COLO668 (cell line): ENCODE data around the gene SULT1E1.

ENCODE experiments used
- DNase-seq: peaks from one replicate; lab custom pipeline; 2025; ENCODE audit not compliant: unreplicated experiment; lab: John Stamatoyannopoulos, UW

SULT1E1 gene, protein sequence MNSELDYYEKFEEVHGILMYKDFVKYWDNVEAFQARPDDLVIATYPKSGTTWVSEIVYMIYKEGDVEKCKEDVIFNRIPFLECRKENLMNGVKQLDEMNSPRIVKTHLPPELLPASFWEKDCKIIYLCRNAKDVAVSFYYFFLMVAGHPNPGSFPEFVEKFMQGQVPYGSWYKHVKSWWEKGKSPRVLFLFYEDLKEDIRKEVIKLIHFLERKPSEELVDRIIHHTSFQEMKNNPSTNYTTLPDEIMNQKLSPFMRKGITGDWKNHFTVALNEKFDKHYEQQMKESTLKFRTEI

DNA sequence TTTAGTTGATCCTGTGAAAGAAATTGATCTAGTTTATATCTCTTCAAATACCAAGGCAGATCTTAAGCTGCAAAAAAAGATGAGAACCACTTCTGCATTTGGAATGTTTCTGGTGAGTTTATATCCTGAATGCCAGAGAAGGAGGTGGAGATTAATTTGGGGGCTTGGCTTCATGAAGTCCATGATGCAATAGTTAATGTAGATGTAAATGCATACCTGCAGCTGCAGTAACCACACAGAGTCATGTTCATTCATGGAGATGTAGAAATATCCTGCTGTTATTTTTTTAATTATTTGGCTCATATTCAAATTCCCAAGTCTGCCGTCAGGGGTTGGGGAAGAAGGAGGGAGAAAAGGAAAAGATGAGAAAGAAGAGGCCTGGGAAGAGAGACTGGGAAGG is at the start of gene SULT1E1:
Gene SULT1E1, minus strand, starts transcription at position 94 of the 400 bp plus-strand sequence. CDS start 2,501 bp downstream, outside the sequence.
- DNase-seq, result no peak

DNA sequence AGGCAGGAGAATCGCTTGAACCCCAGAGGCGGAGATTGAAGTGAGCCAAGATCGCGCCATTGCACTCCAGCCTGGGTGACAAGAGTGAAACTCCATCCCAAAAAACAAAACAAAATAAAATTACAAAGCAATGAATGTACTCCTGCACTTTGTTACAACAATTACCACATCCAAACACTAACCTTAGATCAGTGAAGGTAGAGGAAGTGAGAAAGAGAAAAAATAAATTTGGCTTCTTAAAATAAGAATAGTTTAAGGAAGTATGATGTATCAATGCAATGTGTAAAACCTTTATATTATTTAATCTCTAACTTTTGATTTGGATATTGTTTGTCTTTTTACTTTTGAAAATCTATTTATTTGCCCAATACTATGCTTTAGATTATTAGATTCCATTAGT is 49.2 kb upstream of the SULT1E1 start:
- DNase-seq, result no peak

DNA sequence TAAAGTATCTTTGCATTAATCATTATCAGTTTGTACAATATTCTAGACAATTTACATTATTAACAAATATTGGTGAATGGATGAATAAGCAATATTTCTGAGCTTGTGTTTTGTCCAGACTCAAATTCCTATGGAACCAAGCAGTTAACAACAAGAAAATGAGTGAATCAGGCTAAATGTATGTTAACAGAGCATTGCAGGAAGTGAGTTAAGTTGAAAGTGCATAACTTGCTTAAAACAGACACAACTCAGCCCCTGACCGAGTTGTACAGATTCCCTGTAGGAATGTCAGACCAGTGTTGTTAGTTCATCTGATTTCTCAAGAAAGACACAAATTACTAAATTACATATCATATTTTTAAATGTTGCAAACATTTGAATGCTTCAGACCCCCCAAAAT is 47.2 kb upstream of the SULT1E1 start:
- DNase-seq, result no peak

DNA sequence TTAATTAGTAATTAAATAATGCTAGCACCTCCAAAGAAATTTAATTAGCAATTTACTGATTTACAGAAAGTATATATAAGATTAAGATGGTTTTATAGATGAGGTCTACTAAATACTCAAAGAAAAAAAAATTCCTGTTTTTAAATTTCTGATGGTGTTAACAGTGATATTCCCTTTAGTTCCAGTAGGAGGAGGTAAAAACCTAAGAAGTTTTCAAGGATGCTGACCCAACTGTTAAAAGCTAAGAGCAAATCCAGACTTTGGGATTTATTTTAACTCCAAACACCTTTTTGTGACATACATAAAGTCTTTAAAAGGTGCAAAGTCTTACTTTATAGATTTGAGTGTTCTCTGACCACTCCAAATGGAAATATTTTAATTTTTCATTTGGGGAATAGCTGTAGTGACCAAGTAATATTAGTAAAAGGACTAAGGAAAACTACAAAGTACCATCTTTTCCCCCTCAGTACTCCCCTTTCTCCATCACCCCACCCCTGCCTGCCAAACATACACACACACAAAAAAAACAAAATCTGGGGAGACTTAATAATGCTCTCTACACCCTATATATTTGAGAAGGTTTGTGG is 36.7 kb upstream of the SULT1E1 start:
- DNase-seq, result no peak

DNA sequence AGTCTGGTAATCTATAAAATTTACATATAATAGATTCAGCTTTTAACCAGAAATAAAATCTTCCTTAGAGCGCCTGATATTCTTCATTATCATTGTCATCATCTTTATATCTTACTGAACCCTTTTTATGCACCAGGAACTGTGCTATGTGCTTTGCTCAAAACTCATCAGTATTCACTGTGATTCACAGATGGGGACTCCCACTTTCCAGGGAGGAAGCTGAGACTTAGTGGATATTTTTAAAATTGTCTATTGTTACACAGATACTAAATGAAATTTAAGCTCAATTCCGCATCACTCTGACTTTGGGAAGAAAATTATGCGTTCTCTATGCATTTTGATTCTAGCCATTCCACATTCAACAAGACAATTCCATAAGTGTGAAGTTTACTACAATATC is 34.8 kb upstream of the SULT1E1 start:
- DNase-seq, result no peak

DNA sequence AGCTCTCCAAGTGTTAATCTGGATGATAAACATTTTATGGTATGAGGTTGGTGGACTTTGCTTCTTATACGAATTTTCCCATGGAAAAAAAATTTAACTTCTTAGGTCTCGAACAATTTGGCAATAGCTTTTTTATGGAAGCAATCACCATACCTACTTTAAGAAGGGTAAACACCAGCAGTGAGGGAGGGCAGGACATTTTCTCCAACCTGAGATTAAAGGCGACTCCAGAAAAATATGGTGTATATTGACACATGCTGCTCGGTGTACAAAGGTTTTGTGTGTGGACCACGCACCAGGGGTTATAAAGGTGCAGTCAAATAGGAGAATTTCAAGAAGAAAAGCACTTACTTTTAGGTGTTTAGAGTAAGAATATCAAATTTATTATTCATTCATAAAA is 34.2 kb upstream of the SULT1E1 start:
- no peak for DNase-seq

DNA sequence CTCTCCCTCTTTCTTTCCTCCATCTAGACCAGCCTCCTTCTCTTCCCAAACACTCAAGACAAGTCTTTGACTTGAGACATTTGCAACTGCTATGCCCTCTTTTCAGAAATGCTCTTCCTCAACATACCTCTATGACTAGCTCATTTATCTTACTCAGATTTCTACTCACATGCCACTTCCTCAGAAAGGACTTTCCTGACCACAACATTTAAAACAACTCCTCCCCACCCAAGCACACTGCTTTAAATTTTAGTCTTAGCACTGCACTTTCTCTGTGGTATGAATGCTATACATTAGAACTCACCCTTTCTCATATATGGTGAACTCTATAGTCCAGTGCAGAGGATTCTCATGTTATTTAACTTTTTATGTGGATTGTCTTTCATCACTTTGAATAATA is 28.4 kb upstream of the SULT1E1 start:
- DNase-seq, result no peak

DNA sequence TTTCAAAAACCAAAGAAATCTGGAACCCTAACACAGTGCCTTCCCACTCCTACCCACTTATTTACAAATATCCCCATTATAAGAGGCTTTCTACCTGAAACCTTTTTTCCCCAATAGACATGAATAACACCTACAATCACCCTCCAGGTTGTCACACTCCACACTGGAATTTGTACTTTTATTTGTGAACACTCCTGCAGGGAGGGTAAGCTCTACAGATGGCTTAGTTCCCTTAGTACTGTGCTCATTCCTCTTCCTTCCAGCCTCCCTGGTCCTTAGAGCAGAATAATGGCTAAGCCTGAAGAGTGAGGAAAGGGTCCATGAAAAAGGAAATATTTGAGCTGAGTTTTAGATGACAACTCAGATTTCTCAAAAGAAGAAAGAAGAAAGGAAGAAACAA is 22.2 kb upstream of the SULT1E1 start:
- no peak for DNase-seq

DNA sequence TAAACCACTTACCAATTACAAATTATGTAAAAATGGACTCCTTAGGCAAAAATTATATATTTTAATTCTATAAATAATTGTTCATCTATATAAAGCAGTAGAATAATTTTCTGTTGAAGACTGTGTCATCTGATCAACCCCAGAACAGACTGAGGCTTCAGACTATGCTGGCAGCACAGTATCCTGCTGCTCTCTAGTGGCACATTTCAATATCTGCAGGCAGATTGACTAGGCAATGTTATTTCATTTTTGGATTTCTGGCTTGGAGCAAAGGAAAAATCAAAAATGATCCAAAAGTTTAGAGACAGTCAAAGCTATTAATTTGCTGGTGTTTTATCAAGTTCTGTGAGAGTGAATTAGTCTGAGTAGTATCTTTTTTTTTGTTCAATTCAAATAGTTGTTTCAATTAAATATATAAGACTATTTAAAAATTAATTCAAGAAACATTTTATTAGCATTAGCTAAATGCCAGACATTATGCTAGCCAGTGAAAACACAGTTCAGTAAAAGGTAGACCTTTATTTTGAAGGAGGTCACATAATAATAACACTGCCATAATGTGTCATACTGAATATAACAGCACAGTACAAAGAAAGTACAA is 21.3 kb upstream of the SULT1E1 start:
- peak; percentile 26 for DNase-seq

DNA sequence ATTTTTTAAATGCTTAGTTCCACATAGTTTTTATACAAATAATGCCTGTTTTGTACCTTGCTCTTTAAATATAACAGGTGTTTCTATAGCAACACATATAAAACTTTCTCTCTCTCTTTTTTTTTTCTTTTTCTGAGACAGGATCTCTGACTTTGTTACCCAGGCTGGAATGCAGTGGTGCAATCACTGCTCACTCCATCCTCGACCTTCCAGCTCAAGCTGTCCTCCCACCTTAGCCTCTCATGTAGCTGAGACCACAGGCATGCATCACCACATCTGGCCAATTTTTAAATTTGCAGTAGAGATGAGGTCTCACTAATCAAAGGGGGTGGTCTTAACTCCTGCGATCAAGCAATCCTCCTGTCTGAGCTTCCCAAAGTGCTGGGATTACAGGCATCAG is 18.3 kb upstream of the SULT1E1 start:
- no peak for DNase-seq

DNA sequence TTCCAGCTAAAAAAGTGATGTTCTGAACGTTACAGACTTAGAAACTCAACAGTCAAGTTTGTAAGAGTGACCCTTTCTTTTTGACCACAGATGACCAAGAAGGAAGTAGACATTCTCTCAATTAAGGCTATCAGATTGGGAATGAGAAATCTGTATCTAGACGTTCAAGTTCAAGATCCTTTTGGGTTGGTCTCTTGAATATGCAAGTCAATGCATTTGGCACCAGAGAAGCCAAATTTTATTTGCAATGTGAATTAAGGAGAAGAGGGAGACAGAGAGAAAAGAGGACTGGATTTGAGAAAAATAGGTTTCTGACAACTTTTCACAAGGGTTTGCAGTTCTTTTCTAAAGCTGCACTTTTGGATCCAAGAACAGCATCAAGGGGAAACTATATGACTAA is 17.5 kb upstream of the SULT1E1 start:
- no peak for DNase-seq

DNA sequence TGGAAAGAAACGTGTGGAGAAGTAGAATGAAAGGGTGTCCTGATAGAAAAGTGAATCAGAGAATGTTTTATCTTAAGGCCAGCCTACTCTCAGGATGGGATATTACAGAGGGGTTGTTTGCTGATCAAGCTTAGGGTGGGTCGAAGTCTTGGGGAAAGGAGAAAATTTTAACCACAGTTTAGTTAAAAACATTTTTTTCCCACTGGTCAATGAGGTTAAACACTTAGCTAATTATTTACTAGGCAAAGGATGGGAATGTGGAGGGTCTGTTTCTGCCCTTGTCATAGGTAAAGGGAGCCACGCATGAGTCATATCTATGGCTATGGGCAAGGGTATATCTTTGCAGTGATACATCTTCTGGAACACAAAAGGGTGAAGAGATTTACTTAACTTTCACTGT is 16.1 kb upstream of the SULT1E1 start:
- DNase-seq, result no peak

DNA sequence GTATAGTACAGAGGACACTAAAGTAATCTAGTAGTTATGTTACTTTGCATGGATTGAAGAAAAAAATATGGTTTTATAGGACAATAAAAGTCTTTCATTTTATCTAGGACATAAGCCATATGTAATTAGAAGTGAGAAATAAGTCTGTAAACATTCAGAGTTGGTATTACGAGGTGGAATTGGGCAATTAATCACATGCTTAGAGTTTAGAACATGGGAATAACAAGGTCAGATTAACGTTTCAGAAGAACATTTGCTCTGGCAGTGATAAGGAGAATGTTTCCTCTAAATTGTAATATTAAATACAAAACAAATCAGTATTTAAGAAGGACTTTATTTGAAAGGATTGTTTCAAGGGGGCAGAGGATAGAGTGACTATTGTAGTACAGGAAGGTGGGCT is 15.6 kb upstream of the SULT1E1 start:
- DNase-seq, result no peak

DNA sequence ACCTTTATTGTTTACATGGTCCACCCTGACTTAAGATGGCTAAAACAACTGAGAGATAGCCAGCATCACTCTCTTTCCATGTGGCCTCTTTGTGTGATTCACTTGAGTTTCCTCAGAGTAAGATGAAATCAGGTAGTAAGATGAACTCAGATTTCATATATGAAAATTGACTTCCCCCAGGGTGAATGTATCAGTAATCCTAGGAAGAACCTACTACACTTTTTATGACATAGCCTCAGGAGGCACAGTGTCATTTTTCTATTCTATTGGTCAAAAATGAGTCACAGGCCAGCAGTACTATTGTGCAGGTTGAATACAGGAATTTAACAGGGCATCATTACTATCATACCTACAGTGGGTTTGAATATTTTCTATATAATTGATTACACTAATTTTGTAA is 14.6 kb upstream of the SULT1E1 start:
- DNase-seq, result no peak

DNA sequence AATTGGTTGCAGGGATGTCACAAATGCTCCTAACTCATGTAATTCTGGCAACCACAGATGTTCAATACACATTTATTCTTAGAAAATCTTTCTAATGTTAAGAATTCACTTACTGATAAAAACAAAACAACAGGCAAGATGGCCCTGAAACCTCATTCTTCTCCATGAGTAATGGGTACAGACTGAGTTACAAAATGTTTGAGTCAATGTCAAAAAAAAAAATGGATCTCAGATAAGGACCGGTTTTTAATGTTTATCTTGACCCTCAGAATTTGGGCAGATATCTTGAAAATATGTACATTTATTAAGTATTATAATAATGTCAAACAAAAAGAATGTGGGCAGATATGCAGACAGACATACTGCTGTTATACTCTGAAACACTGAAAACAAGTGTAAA is 1.8 kb upstream of the SULT1E1 start:
- no peak for DNase-seq

DNA sequence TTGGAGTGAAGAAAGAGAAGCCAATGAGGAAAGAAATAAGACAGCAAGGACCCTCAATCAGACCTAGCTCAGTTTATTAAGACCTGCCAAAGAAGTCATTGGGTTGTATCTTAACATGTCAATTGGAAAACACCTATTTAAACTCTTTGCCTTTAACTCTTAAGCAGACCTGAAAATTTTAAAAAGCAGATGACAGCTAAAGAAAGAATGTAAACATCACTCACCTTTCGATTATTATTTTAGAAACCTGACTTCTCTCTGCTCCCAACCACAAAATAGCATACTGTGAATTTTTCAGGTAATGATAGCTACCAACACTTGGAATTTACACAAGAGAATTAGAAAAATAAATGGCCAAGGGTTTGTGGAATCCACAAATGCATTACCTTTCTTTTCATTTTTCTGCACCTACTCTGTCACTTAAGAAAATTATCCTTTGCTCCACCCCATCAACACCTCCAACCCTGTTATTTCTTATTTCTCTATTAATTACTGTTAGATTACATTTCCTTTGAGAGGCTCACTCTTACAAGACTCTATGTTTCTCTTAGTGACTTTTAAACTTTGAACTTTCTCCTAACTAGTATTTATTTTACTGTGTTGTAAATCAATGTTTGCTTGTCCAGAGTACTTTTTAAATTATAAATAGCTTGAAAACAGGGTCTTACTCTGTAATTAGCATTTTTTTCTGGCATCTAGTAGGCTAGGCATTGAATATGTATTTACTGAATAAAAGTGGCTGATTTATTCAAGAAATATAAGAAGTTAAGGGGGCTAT is 765 bp upstream of the SULT1E1 start:
- DNase-seq, result no peak

DNA sequence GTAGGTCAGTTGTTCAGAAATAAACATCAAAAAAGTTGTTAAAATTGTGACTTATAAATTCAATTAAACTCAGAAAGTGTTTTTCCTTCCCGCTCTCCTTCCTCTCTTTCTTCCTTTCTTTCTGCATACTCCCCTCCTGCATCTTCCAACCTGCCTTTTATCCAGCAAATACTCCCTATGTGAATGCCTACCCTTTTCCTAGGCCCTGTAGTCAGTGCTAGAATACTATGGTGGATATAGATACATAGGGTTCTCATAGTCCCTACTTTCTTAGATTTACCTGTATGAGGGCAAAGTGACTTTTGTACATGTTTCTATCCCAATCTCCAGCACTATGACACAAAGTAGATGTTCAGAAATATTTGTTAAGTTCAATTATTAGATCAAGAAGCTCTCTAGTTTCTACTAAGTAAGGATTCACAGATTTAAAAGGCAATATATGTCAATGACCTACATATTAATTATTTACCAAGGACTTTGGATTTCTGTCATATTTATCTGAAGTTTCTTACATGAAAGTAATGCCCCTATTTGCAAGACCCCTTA is 732 bp downstream of the SULT1E1 start:
- DNase-seq, result no peak

DNA sequence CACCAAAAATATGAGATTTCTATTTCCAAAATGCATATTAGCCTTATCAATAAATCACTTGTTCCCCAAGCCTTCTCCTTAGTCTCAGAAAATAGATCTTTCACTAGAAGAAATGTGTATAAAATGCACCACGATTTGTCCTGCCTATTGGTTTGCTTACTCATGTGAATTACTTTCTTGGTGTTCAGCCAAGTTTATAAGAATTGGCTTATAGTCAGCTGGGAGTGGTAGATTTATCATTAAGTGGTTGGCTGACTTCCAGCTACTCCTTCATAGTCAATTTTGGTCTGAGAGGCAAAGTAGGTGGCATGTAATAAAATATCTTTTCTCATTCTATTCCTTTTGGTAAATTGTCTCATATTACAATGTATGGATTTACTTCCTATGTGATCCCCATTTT is 1.3 kb downstream of the SULT1E1 start:
- no peak for DNase-seq

DNA sequence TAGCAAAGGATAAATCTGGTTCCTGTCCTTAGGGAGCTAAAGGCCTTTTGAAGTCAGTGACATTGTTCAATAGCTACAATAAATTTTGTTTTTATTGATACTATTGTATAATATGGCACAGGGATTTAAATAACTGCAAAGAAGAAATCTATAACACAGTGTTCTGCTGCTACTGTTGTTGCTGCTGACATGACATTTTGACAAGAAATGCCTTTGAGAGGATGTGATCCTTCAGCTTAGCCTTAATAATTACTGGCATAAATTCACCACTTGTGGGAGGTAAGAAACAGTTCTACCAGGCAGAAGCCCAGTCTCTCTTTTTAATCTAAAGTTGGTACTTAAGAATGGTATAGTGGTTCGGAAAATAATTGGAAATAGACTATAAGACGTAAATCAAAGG is 4.1 kb downstream of the SULT1E1 start:
- no peak for DNase-seq

DNA sequence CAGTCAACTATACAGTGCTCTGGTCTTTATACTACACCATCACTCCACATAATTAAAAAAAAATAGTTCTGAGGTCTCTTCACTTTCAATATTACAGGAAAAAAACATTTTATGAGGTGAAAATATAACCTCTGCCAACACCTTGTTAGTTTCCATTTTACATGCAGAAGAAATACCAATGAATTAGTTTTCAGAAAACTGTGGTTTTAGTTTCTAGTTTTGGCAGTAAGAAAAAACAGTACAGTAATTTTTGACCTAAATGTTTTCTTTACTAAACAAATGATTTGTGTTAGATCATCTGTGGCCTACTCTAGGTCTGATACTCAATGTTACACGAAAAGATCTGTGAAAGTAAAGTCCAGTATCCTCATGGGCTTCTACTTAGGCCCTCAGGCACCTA is 10.0 kb downstream of the SULT1E1 start:
- no peak for DNase-seq

DNA sequence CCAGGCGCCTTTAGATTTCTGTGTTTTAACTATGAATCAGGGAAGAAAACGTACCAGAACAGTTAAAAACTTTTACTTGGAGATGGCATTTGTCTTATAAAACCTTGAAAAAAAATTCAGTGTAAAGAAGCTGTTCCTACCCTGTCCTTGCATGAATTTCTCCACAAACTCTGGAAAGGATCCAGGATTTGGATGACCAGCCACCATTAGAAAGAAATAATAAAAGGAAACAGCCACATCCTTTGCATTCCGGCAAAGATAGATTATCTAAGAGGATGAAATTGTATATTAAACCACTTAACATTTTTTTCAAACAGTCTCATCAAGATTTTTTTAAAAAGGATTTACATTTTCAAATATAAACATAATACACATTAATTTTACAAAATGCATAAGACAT is 10.6 kb downstream of the SULT1E1 start:
- DNase-seq, result no peak

DNA sequence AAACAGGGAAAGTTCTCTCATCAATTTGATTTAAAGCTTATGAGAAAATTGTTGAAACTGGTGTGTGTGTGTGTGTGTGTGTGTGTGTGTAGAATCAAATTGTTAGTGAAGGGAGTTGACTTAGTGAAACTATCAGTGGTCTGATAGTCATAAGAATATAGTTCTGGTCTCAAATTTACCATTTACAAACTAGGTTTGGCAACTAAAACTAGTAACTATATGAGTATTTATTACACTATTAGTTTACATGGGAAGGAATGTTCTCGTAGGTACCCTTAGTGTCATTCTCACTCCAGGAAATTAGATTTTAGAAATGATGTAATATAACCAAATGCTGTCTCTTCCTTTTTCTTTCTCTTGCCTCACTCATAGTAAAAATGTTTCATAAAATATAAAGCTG is 11.9 kb downstream of the SULT1E1 start:
- DNase-seq, result no peak
